ENCODE measurements around the gene PLCL2.

DNA sequence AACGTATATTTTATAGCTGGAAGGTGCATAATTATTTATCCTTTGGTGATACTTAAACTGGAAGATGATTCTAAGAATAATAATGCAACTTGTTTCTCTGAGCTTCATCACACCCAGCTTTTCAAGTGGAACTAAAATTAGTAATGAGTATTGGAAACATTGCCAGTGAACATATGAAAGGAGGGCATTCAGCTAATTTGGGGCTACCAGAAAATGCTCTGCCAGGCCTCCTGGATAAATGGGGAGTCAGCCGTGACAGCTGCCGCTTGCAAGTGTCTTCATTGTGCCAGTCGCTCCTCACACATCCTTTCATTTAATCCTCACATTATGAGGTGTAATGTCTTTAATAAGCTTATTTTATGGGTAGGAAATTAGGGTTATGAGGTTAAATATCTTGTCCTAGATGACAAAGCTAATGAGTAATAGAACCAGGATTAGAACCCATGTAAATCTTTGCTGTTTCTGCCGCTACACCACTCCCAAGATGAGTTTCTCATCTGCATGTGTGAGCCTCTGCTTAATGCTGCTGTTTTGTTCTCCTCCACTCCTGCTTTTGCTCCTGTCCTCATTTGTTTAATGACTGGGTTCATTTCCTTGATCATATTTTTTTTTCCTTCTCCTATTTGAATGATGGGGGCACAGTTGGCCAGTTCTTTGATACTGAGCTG is 155.7 kb downstream of the PLCL2 start:
- TF ChIP-seq, protein P1, sequence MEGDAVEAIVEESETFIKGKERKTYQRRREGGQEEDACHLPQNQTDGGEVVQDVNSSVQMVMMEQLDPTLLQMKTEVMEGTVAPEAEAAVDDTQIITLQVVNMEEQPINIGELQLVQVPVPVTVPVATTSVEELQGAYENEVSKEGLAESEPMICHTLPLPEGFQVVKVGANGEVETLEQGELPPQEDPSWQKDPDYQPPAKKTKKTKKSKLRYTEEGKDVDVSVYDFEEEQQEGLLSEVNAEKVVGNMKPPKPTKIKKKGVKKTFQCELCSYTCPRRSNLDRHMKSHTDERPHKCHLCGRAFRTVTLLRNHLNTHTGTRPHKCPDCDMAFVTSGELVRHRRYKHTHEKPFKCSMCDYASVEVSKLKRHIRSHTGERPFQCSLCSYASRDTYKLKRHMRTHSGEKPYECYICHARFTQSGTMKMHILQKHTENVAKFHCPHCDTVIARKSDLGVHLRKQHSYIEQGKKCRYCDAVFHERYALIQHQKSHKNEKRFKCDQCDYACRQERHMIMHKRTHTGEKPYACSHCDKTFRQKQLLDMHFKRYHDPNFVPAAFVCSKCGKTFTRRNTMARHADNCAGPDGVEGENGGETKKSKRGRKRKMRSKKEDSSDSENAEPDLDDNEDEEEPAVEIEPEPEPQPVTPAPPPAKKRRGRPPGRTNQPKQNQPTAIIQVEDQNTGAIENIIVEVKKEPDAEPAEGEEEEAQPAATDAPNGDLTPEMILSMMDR (IDR thresholded peaks at IDR 0.05), result no peak
- no peak for TF ChIP-seq EZH2 (IDR thresholded peaks at IDR 0.05; ENCODE audit: borderline replicate concordance, insufficient read depth, low read depth, low read length, poor library complexity, severe bottlenecking)

Measured in B cell (primary cell).